OCI-LY7 (cell line): ENCODE data around the gene ENOSF1.

Experiments used
- CTCF ChIP-seq: fragments of 200-600 bp; sonication (generic); conservative IDR thresholded peaks from 2 replicates; pipeline ENCODE4 v1.5.1; 2014; ENCODE audit warnings: mild to moderate bottlenecking, antibody characterized with exemption, low read length, moderate library complexity, mixed read lengths
- EZH2phosphoT487 ChIP-seq: fragments of 200-600 bp; sonication (generic); IDR thresholded peaks from 2 replicates; pipeline ENCODE4 v1.6.1; 2018; ENCODE audit warnings: low read depth, borderline replicate concordance, mild to moderate bottlenecking, mixed run types, antibody characterized with exemption, low read length, moderate library complexity, mixed read lengths

GRCh38 chr18:678482-679182 lies 33.8 kb downstream of the ENOSF1 start:
- no peak for TF ChIP-seq CTCF
- TF ChIP-seq EZH2phosphoT487 = no peak
